HG03103 (cell line): ENCODE data around the gene HMSD.

Experiments
- ATAC-seq: cut with Tn5 transposase; IDR thresholded peaks from one replicate; pipeline ENCODE4 v1.9.1; 2021; ENCODE audit warnings: low read depth; ENCODE audit not compliant: unreplicated experiment

Gene HMSD

DNA sequence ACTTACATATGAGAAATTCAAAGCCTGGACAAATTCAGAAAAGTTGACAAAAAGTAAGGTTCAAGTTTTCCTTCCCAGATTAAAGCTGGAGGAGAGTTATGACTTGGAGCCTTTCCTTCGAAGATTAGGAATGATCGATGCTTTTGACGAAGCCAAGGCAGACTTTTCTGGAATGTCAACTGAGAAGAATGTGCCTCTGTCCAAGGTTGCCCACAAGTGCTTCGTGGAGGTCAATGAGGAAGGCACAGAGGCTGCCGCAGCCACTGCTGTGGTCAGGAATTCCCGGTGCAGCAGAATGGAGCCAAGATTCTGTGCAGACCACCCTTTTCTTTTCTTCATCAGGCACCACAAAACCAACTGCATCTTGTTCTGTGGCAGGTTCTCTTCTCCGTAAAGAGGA, 37.8 kb downstream of the HMSD start:
- ATAC-seq = no peak

DNA sequence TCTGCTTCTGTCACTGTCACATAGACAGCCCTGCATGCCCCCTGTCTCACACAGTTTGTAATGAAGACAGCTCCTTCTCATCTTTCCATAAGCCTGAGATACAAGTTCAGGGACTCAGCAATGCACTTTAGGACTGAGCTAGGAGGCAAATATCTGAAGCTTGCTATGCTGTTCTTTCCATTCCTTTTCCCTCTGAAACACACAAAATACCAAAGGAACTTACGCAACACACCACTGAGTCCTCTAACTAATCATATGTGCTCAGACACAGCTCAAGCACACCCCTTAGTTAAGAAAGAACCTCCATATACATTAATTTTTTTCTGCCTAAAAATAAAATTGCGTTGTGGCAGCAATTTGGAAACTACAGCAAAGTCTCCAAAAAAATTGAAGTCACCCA, 38.6 kb downstream of the HMSD start:
- ATAC-seq = no peak

DNA sequence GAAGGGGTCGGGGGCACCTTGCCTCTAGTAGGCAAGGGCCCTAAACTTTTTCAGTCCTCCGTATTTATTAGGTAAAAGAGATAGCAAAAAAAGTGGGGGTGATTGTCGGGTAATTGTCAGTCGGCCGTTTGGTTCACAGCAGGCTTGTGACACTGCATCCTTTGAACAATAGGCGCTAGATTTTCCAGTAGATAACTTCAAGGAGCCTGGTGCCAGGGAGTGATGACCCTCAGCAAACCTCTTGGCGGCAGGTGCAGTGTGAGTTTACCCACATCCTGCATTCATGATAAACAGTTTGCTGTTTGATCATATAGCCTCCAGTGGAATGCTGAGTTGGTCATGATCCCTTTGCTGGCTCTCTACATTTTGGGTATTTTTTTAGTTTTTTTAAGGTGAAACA, 43.6 kb downstream of the HMSD start:
- ATAC-seq = no peak

DNA sequence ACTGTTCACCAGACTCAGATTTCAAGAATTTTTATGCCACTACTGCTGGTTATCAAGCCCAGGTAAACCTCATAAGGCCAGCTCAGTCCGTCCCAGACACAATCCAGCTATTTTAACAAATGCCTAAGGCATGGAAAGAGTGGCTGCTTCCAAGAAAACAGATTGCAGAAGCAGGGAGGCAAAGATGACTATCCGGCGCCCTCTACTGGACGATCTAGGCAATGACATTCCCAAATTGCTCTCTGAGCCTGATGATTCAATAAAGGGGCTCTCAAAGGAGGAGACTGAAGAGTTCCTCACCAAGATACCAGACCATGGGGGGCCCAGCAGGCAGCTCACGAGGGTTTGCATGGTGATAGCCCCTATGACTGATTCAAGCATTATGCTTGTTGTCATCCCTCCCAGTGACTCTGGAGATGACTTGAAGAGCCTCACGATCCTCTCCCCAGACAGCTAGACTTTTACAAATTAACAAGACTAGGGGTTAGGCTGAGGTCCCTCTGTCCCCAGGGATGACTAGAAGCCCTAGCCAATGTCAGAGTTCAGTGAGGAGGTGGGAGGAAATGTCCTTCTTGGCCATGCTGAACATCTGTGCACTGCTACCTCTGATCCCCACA, 45.8 kb downstream of the HMSD start:
- peak; percentile 46 for ATAC-seq

DNA sequence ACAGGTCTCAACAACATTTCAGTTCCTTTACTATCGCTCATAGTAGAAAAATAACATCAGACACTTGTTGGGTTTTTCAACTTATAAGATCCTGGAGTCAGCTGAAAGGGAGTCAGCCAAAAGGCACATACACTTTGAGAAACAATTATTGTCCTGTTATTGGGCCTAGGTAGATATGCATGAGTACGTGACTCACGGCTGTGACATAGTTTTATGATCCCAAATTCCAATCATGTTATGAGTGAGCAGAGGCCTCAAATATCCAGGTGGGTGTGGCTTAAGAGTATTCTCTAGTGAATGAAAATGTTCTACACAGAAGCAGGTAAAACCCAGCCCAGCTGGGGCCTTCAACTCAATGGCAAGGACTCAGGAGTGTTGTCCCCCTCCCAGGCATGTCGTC, 47.9 kb downstream of the HMSD start:
- no peak for ATAC-seq

DNA sequence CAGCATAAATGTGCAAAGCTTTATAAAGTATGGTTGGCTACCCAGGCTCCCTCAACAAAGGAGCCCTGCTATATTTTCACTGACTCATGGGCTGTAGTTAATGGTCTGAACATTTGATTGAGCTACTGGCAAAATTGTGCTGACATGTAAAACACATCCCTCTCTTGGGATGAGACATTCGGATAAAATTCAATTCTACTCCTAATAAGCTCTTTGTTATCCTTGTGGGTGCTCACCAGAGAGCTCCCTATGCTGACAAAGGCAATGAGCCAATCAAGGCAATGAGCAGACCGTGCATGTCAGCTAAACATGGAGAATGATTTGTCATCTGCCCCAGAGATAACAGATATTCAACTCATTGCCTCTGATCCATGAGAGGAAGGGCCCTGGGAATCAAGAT, 48.5 kb downstream of the HMSD start:
- ATAC-seq = no peak

DNA sequence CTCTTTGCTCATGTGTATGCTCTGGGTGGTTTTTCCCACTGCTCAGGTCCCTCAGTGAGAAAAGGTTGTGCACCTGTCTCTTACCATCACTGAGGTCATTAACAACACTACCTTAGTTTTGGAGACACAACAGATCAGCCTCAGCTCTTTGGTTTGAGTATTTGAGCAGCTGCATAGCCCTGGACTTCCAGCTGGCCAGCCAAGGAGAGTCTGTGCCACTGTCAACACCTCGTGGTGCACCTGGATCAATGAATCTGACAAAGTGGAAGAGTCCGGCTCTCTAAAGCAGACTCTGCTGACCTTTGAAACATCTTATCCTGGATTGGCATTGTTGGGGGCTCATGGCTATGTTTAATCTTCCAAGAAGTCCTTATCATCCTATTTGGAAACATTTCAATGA, 50.8 kb downstream of the HMSD start:
- ATAC-seq = no peak

DNA sequence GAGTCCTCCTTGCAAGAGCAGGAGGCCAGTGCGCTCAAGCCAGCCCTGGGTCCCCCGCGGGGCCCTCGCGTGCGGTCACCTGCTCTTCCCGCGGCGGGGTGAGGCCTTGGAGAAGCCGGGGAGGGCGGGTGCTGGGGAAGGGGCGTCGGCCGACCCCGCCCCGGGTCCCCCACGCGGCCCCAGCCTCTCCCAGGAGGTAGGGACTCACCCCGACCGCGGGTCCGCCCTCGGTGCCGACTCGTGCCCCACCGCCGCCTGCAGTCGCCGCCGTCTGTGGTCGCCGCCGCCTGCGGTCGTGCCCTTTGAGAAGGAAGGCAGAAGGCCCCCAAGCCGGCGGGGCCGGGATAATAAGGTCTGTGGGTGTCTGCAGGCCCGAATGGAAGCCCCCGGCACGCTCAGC, 53.5 kb downstream of the HMSD start:
- ATAC-seq = no peak

DNA sequence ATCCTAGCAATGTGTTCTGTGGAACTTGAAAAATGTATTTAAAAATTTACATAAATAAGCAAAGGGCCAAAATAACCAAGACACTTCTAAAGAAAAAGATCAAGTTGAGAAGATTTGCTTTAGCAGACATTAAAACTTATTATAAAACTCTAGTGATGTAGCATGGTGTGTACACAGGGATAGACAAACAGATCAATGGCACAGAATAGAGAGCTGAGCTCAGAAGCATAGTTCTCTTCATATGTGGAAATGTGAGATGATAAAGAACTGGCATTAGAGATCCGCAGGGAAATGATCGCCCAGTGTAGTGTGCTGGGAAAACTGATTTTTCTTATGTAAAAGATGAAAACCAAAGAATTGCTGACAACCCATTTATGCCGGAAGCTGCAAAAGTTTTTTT, 60.2 kb downstream of the HMSD start:
- no peak for ATAC-seq
